ENCODE measurements around the gene GRB14.

Gene GRB14

GRCh38 chr2:164570475-164570874 lies 50.8 kb downstream of the GRB14 start:
- Histone ChIP-seq H3K36me3 (ENCODE audit: insufficient read depth, low read length) (no peaks in the 10 kb centered on the region), H3K9me3 (ENCODE audit: low read length) (no peaks in the 10 kb centered on the region), H3K4me1 (ENCODE audit: insufficient read depth, low read length) (no peaks in the 10 kb centered on the region), H3K4me3 (ENCODE audit: low read depth in 1 of 2, low read length in 2 of 2) (no peak overlapping the region), H3K27me3 (ENCODE audit: control insufficient read depth in 1 of 2, insufficient read depth in 2 of 2, low read length in 2 of 2) (no peaks in the 10 kb centered on the region), H3K9ac (ENCODE audit: low read length) (no peak overlapping the region), H3K27ac (ENCODE audit: low read depth, low read length) (no peak overlapping the region)

- Histone ChIP-seq H3K4me3 (ENCODE audit: low read depth in 1 of 2, low read length in 2 of 2) (no peak overlapping the region), H3K9ac (ENCODE audit: low read length) (no peak overlapping the region), H3K27ac (ENCODE audit: low read depth, low read length) (no peak overlapping the region), H3K4me1 (ENCODE audit: insufficient read depth, low read length) (no peaks in the 10 kb centered on the region), H3K9me3 (ENCODE audit: low read length) (no peaks in the 10 kb centered on the region), H3K36me3 (ENCODE audit: insufficient read depth, low read length) (no peaks in the 10 kb centered on the region), H3K27me3 (ENCODE audit: control insufficient read depth in 1 of 2, insufficient read depth in 2 of 2, low read length in 2 of 2) (no peaks in the 10 kb centered on the region)
Observed at GRCh38 chr2:164569378-164569777, 51.9 kb downstream of the GRB14 start.

GRCh38 chr2:164568317-164568716 lies 53.0 kb downstream of the GRB14 start:
- Histone ChIP-seq H3K36me3 (ENCODE audit: insufficient read depth, low read length) (no peaks in the 10 kb centered on the region), H3K9me3 (ENCODE audit: low read length) (no peaks in the 10 kb centered on the region), H3K4me3 (ENCODE audit: low read depth in 1 of 2, low read length in 2 of 2) (no peak overlapping the region), H3K27me3 (ENCODE audit: control insufficient read depth in 1 of 2, insufficient read depth in 2 of 2, low read length in 2 of 2) (no peaks in the 10 kb centered on the region), H3K27ac (ENCODE audit: low read depth, low read length) (no peak overlapping the region), H3K4me1 (ENCODE audit: insufficient read depth, low read length) (no peaks in the 10 kb centered on the region), H3K9ac (ENCODE audit: low read length) (no peak overlapping the region)

- no peak overlapping the region for H3K27ac ChIP-seq (ENCODE audit: low read depth, low read length)
- H3K36me3 ChIP-seq (ENCODE audit: insufficient read depth, low read length) = no peaks in the 10 kb centered on the region
- H3K27me3 ChIP-seq (ENCODE audit: control insufficient read depth in 1 of 2, insufficient read depth in 2 of 2, low read length in 2 of 2) = no peaks in the 10 kb centered on the region
- H3K9me3 ChIP-seq (ENCODE audit: low read length) = no peaks in the 10 kb centered on the region
- H3K4me1 ChIP-seq (ENCODE audit: insufficient read depth, low read length) = no peaks in the 10 kb centered on the region
- no peak overlapping the region for H3K4me3 ChIP-seq (ENCODE audit: low read depth in 1 of 2, low read length in 2 of 2)
- H3K9ac ChIP-seq (ENCODE audit: low read length) = no peak overlapping the region
Observed at GRCh38 chr2:164567335-164567989, 53.8 kb downstream of the GRB14 start.

- Histone ChIP-seq H3K9me3 (ENCODE audit: low read length) (no peaks in the 10 kb centered on the region), H3K9ac (ENCODE audit: low read length) (no peak overlapping the region), H3K4me1 (ENCODE audit: insufficient read depth, low read length) (peaks cover 4% of the 10 kb centered on the region), H3K36me3 (ENCODE audit: insufficient read depth, low read length) (no peaks in the 10 kb centered on the region), H3K4me3 (ENCODE audit: low read depth in 1 of 2, low read length in 2 of 2) (no peak overlapping the region), H3K27me3 (ENCODE audit: control insufficient read depth in 1 of 2, insufficient read depth in 2 of 2, low read length in 2 of 2) (no peaks in the 10 kb centered on the region), H3K27ac (ENCODE audit: low read depth, low read length) (no peak overlapping the region)
Observed at GRCh38 chr2:164565359-164565758, 55.9 kb downstream of the GRB14 start.

GRCh38 chr2:164562666-164563065 lies 58.6 kb downstream of the GRB14 start:
- H3K36me3 ChIP-seq (ENCODE audit: insufficient read depth, low read length) = no peaks in the 10 kb centered on the region
- H3K27ac ChIP-seq (ENCODE audit: low read depth, low read length) = no peak overlapping the region
- H3K27me3 ChIP-seq (ENCODE audit: control insufficient read depth in 1 of 2, insufficient read depth in 2 of 2, low read length in 2 of 2) = no peaks in the 10 kb centered on the region
- no peak overlapping the region for H3K4me3 ChIP-seq (ENCODE audit: low read depth in 1 of 2, low read length in 2 of 2)
- H3K9me3 ChIP-seq (ENCODE audit: low read length) = no peaks in the 10 kb centered on the region
- H3K4me1 ChIP-seq (ENCODE audit: insufficient read depth, low read length) = peaks cover 4% of the 10 kb centered on the region
- H3K9ac ChIP-seq (ENCODE audit: low read length) = no peak overlapping the region

- Histone ChIP-seq H3K27me3 (ENCODE audit: control insufficient read depth in 1 of 2, insufficient read depth in 2 of 2, low read length in 2 of 2) (no peaks in the 10 kb centered on the region), H3K4me3 (ENCODE audit: low read depth in 1 of 2, low read length in 2 of 2) (no peak overlapping the region), H3K9me3 (ENCODE audit: low read length) (no peaks in the 10 kb centered on the region), H3K36me3 (ENCODE audit: insufficient read depth, low read length) (no peaks in the 10 kb centered on the region), H3K4me1 (ENCODE audit: insufficient read depth, low read length) (peaks cover 4% of the 10 kb centered on the region), H3K9ac (ENCODE audit: low read length) (no peak overlapping the region), H3K27ac (ENCODE audit: low read depth, low read length) (no peak overlapping the region)
Observed at GRCh38 chr2:164561991-164562390, 59.3 kb downstream of the GRB14 start.

- no peak overlapping the region for H3K27ac ChIP-seq (ENCODE audit: low read depth, low read length)
- H3K9me3 ChIP-seq (ENCODE audit: low read length) = no peaks in the 10 kb centered on the region
- H3K36me3 ChIP-seq (ENCODE audit: insufficient read depth, low read length) = no peaks in the 10 kb centered on the region
- H3K4me3 ChIP-seq (ENCODE audit: low read depth in 1 of 2, low read length in 2 of 2) = no peak overlapping the region
- peaks cover 4% of the 10 kb centered on the region for H3K4me1 ChIP-seq (ENCODE audit: insufficient read depth, low read length)
- H3K27me3 ChIP-seq (ENCODE audit: control insufficient read depth in 1 of 2, insufficient read depth in 2 of 2, low read length in 2 of 2) = no peaks in the 10 kb centered on the region
- no peak overlapping the region for H3K9ac ChIP-seq (ENCODE audit: low read length)
Observed at GRCh38 chr2:164561416-164561815, 59.9 kb downstream of the GRB14 start.

GRCh38 chr2:164560902-164561301 lies 60.4 kb downstream of the GRB14 start:
- Histone ChIP-seq H3K9ac (ENCODE audit: low read length) (no peak overlapping the region), H3K36me3 (ENCODE audit: insufficient read depth, low read length) (no peaks in the 10 kb centered on the region), H3K27me3 (ENCODE audit: control insufficient read depth in 1 of 2, insufficient read depth in 2 of 2, low read length in 2 of 2) (no peaks in the 10 kb centered on the region), H3K27ac (ENCODE audit: low read depth, low read length) (no peak overlapping the region), H3K4me3 (ENCODE audit: low read depth in 1 of 2, low read length in 2 of 2) (no peak overlapping the region), H3K9me3 (ENCODE audit: low read length) (no peaks in the 10 kb centered on the region), H3K4me1 (ENCODE audit: insufficient read depth, low read length) (peaks cover 4% of the 10 kb centered on the region)

- no peak overlapping the region for H3K27ac ChIP-seq (ENCODE audit: low read depth, low read length)
Observed at GRCh38 chr2:164560181-164560792, 61.0 kb downstream of the GRB14 start.

GRCh38 chr2:164558450-164558849 lies 62.8 kb downstream of the GRB14 start:
- H3K4me1 ChIP-seq (ENCODE audit: insufficient read depth, low read length) = peaks cover 4% of the 10 kb centered on the region
- H3K4me3 ChIP-seq (ENCODE audit: low read depth in 1 of 2, low read length in 2 of 2) = no peak overlapping the region
- no peaks in the 10 kb centered on the region for H3K36me3 ChIP-seq (ENCODE audit: insufficient read depth, low read length)
- no peak overlapping the region for H3K27ac ChIP-seq (ENCODE audit: low read depth, low read length)
- H3K9ac ChIP-seq (ENCODE audit: low read length) = no peak overlapping the region
- no peaks in the 10 kb centered on the region for H3K9me3 ChIP-seq (ENCODE audit: low read length)
- H3K27me3 ChIP-seq (ENCODE audit: control insufficient read depth in 1 of 2, insufficient read depth in 2 of 2, low read length in 2 of 2) = no peaks in the 10 kb centered on the region

More at GRCh38 chr2:164560181-164560792, 61.0 kb downstream of the GRB14 start:
- Histone ChIP-seq H3K4me3 (ENCODE audit: low read depth in 1 of 2, low read length in 2 of 2) (no peak overlapping the region), H3K27me3 (ENCODE audit: control insufficient read depth in 1 of 2, insufficient read depth in 2 of 2, low read length in 2 of 2) (no peaks in the 10 kb centered on the region), H3K36me3 (ENCODE audit: insufficient read depth, low read length) (no peaks in the 10 kb centered on the region), H3K9me3 (ENCODE audit: low read length) (no peaks in the 10 kb centered on the region), H3K4me1 (ENCODE audit: insufficient read depth, low read length) (peaks cover 4% of the 10 kb centered on the region), H3K9ac (ENCODE audit: low read length) (no peak overlapping the region)

GRCh38 chr2:164554487-164554886 lies 66.8 kb downstream of the GRB14 start:
- no peak overlapping the region for H3K27ac ChIP-seq (ENCODE audit: low read depth, low read length)
- H3K27me3 ChIP-seq (ENCODE audit: control insufficient read depth in 1 of 2, insufficient read depth in 2 of 2, low read length in 2 of 2) = no peaks in the 10 kb centered on the region
- H3K4me1 ChIP-seq (ENCODE audit: insufficient read depth, low read length) = no peaks in the 10 kb centered on the region
- H3K9me3 ChIP-seq (ENCODE audit: low read length) = no peaks in the 10 kb centered on the region
- no peak overlapping the region for H3K4me3 ChIP-seq (ENCODE audit: low read depth in 1 of 2, low read length in 2 of 2)
- no peaks in the 10 kb centered on the region for H3K36me3 ChIP-seq (ENCODE audit: insufficient read depth, low read length)
- no peak overlapping the region for H3K9ac ChIP-seq (ENCODE audit: low read length)
